ENCODE data around the gene IL1RAPL1.

The IL1RAPL1 gene

DNA sequence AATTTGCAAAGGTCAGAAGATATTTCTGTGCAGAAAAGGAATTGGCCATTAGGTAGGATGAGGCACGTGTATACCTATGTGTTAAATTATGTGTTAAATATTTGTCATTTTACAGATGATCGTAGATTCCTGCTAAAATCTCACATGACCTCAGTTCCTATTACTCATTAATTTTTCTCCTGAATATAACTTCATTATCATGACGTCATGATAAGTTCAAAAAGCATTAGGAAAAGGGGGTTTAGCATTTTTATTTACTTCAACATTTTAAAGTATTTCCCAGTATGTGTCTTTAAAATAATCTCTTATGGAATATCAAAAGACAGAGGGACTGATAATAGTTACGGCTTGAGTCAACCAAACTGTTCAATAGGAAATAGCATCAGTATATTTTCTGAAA is 372.8 kb downstream of the IL1RAPL1 start:
- DNase-seq (ENCODE audit: low read depth in 2 of 2, low spot score in 1 of 2), result no peak

DNA sequence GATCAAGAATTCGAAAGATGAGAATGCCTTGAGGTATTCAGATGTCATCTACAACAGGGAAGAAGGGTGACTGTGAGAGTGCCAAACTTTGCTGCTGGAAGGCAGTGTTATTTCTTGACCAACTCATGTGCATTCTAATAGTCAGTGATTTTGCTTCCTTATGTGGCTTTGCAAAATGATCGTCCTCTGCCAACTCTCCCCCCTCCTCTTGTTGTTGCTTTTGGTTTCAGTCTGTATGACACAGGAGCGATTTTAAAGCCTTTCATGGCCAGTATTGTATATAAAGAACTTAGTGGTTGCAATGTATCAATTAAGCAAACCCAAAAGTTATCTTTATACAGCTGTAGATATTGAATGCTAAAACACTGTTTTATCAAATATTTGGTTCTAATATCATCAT is 379.1 kb downstream of the IL1RAPL1 start:
- DNase-seq (ENCODE audit: low read depth in 2 of 2, low spot score in 1 of 2), result no peak

DNA sequence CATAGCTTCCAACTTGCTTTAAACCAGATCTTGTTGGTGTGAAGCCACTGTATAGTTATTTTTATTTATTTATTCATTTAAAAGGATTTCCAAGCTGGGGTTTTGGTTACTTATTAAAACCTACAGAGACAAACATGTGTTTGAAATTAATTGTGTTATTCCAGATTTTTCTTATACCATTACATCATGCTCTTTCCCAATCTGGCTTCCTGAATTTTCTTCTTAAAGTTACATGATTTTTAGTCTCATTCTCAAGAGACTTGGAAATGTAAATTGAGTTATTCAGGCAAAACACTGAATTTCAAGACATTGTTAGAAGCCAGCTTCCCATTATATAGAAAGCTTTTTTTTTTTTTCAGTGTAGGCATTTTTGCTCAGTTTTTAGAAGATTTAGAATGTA is 381.9 kb downstream of the IL1RAPL1 start:
- DNase-seq (ENCODE audit: low read depth in 2 of 2, low spot score in 1 of 2), result no peak

DNA sequence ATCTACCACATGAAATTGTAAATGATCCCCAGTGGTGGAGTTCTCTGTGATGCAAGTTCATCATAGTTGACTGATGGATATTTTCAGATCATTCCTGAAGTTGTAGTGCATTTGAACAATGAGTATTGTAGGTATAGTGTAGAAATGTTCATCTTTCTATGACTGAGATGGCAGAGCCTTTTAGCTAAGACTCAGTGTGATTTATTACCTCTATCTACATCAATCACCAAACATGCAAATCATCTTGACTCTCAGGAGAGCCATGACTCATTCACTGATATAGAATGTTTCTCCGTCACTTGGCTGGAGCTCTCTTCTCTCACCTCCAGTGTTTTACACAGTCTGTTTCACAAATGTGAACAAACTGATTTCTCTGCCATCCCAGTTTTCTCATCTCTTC is 392.6 kb downstream of the IL1RAPL1 start:
- no peak for DNase-seq (ENCODE audit: low read depth in 2 of 2, low spot score in 1 of 2)

DNA sequence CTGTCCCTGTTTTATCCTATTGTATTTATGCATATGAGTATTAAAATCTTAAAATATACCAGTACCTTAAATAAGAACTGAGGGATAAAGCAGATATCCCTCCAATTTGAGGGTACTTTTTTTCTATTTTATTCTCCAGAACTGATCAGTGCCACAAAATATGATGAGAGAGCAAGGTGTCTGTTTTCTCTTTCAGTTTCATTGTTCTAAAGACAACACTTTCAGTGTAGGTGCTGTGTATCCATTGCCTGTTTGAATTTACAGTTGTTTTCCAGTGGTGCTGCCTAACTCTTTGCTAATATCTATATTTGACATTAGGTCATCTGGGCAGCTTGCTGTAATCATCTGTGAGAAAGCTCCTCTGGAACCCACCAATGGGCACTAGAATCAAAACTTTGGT is 394.7 kb downstream of the IL1RAPL1 start:
- no peak for DNase-seq (ENCODE audit: low read depth in 2 of 2, low spot score in 1 of 2)

DNA sequence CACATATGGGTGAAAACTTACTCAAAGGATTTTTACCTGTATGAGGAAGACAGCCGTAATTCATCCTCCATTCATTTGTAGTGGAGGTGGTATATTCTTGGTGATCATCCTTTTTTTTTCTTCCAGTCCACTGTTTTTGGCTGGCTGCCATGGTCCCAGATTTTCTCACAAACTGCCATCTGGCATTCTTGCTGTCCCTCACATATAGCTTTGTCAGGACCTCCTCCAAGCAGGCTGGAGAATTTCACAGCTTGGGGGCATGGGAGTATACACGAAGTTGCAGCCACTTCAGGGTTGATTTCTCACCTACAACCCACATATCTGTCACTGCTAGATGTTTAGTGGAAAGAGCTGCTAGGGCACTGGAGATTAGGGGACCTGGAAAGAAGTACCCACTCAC is 401.0 kb downstream of the IL1RAPL1 start:
- no peak for DNase-seq (ENCODE audit: low read depth in 2 of 2, low spot score in 1 of 2)

DNA sequence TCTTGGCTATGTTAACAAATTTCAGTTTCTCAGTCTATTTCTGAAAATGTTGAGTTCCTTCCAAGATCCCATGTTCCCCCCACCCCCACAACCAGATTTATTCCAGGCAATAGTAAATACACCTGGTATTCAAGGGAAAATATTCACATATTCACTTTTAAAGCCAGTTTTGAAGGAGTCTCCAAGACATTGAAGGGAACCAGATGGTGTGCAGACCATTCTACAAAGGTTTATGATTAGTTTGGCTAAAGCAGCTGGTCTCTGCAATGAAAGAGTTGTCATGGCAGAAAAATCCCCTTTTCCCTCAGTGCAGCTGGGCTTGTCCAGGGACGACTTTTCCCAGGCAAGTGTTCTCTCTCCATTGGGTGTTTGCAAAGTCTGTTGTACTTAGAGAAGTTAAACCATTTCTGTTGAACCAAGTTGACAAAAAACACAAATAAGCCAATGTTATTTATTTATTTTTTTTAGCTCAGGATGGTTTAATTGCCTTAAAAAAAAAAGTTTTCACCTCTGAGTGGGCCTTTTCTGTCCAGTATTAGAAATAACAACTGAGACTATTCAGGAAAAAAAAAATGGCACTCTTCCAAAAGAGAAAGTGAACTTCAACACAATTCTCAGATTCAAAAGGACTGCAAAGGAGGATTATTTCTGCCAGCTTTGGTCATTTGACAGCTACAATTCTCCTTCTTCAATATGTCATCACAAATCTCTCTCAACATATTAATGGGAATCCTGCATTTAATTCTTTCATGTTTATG is 410.6 kb downstream of the IL1RAPL1 start:
- DNase-seq (ENCODE audit: low read depth in 2 of 2, low spot score in 1 of 2), result no peak

DNA sequence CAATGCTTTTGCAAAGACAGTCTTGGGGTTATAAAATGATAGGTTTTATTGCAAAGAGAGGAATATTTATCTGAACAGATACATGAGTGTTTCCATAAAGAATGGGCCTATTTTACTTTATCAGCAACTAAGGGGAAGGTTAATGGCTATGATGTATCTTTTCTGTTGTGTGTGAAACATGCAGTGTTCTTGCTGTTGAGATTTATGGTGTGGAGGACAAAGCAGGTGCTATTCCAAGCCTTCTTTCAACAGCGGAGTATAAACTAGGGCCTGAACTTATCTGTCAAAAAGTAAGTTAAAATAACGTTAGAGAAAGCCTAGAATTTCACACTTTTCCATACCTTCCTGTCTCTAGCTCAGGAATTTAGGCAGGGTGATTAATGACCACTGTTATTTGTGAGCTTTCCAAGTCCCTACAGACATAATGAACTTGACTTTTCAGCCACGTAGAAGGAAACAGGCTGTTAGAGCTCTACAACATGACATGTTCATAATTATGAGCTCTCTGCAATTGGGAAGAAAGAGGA is 411.4 kb downstream of the IL1RAPL1 start:
- DNase-seq (ENCODE audit: low read depth in 2 of 2, low spot score in 1 of 2), result no peak

DNA sequence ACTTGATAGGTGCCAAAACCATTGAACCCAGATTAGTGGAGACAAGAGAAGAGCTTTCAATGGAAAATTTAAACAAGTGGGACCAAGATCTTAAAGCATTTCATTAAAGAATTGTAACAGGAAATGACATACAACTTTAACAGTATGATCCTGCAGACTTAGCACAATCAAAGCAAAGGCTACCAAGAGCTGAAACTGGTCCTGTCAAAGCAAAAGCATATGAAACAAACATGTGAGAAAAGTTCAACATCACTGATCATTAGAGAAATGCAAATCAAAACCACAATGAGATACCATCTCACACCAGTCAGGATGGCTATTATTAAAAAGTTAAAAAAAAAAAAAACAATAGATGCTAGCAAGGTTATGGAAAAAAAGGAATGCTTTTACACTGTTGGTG is 425.6 kb downstream of the IL1RAPL1 start:
- no peak for DNase-seq (ENCODE audit: low read depth in 2 of 2, low spot score in 1 of 2)

DNA sequence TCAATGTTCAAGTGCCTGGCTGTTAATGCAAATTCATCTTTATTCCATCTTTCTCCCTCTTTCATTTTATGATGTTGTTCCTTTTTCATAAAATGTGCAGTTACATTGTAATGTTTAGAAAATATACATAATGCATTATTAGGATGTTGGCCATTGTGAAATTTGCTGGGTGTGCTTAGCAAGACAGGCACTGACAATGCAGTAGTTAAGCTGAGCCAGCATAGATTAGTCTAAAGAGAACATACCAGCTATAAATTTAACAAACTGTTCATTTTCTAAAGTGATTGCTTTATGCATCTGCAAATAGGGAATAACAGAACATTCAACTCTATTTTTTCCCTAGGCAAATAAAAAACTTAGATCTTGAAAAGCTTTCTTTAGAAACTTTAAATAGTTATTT is 436.0 kb downstream of the IL1RAPL1 start:
- no peak for DNase-seq (ENCODE audit: low read depth in 2 of 2, low spot score in 1 of 2)

DNA sequence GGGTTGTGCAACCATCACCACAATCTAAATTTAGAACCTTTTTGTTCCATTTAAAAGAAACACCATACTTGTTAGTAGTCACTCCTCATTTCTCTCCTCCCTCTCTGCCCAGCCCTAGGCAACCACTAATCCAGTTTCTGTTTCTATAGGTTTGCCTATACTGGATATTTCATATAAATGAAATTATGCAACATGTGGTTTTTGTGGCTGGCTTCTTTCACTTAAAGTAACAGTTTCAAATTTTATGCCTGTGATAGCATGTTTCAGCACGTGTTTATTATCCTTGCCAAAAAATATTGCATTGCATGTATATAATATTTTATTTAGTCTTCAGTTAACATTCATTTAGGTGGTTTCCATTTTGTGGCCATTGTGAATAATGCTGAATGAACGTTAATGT is 437.6 kb downstream of the IL1RAPL1 start:
- DNase-seq (ENCODE audit: low read depth in 2 of 2, low spot score in 1 of 2), result no peak

DNA sequence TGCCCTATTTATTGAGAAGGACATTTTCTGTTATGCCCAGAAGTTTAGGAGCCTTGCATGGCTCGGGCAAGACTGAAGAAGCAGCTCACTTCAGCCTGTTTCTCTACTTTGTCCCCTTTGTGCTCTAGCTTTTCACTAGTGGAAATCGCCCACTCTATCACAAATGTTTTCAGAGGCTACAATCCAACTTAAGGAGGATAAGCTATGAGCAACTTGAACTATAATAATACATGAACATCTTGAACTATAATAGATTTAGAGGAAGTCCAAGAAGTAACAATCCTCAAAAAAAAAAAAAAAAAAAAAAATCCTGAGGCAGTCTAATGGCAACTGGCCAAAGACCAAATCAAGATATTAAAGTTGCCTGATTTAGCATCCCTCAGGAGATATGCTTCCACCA is 452.3 kb downstream of the IL1RAPL1 start:
- no peak for DNase-seq (ENCODE audit: low read depth in 2 of 2, low spot score in 1 of 2)

DNA sequence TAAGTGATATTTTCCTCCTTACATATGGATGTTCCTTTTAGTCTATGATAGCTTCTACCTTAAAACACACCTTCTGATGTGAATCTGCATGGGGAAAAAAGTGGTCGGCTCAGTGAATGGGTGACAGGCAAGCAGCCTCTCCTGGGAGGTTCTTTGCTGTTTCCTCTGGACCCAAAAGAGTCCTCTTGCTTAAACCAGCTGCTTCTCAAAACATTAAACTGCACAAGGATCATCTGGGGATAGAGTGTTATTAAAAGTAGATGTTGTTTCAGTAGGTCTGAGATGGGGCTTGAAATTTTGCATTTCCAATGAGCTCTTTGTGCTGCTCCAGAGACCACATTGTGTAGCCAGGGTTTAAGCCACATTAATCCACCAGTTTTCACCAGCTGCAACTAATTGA is 452.9 kb downstream of the IL1RAPL1 start:
- DNase-seq (ENCODE audit: low read depth in 2 of 2, low spot score in 1 of 2), result no peak

DNA sequence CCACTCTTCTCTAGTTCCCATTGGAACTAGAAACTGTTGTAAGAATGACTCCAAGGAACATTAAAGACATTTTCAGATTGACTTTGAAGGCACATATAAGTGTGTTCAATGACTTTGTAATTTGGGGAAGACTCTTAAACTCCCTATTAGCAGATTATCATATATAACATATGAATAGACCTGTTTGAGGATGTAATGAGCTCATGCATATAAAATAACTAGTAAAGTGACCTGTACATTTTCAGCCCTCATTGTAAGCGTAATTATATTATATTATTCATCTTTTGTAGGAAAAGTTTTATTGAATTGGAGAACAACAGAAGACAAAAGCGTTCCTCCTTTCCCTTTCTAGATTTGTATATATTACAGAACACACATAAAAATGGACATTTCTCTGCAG is 455.1 kb downstream of the IL1RAPL1 start:
- DNase-seq (ENCODE audit: low read depth in 2 of 2, low spot score in 1 of 2), result no peak

DNA sequence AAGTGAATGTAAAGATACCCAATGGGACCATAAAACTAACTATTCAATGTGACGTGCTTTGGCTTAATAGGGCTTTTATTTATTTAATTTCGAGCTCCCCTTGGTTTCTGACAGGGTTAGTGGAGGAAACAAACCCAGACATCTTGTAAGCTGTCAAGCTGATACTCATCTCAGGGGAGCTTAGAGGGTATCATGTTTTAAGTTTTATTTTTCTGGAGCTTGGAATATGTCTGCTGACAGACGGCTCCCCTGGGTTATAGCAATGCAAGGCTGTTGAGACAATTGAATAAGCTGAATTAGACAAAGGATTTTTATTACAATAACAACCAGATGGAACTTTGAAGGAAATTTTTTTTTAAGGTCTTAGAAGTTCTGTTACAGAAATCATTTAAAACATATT is 456.5 kb downstream of the IL1RAPL1 start:
- no peak for DNase-seq (ENCODE audit: low read depth in 2 of 2, low spot score in 1 of 2)

DNA sequence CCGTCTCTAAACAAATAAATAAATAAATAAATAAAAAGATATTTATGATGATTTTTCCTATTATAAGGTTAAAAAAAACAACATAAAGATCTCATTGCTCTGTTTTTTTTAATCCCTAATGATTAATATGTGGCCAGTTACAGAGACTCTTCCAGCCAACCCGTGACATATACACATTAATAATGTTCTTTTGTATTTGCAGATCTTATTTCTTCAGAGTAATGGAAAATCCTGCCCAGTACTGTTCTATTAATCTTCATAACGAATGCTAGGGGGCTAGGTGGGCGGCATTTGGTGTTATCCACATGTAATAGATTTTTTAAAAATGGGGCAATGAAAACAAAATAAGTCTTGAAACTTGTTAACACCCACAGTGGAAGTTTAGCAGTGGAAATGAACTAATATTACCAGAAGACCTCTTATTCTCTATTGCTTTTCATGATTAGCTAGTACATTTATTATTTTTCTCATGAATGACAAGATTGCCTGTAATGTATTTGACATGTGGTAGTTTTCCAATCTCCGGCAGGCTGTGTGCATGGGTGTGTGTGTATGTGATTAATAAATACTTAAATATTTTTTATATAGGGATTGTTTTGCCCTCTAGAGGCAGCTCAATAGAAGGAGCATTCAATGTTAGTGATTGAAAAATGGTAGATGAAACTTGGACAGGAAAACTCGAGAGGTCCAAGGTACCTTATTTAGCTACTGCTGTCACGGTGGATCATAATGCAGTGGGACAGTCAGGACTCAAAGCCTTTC is 457.4 kb downstream of the IL1RAPL1 start:
- no peak for DNase-seq (ENCODE audit: low read depth in 2 of 2, low spot score in 1 of 2)

DNA sequence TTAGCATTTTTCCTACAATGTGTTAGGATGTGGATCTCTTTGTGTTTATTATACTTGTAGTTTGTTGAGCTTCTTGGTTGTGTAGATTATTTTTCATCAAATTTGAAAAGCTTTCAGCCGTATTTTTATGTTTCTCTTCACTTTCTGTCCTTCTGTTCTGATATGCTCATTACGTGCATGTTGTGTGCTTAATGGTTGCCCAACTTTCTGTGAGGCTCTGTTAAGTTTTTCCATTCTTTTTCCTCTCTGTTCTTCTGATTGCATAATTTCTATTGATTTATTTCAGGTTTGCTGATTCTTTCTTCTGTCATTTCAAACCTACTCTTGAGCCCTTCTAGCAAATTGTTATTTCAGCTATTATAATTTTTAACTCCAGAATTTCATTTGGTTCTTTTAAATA is 478.2 kb downstream of the IL1RAPL1 start:
- no peak for DNase-seq (ENCODE audit: low read depth in 2 of 2, low spot score in 1 of 2)

DNA sequence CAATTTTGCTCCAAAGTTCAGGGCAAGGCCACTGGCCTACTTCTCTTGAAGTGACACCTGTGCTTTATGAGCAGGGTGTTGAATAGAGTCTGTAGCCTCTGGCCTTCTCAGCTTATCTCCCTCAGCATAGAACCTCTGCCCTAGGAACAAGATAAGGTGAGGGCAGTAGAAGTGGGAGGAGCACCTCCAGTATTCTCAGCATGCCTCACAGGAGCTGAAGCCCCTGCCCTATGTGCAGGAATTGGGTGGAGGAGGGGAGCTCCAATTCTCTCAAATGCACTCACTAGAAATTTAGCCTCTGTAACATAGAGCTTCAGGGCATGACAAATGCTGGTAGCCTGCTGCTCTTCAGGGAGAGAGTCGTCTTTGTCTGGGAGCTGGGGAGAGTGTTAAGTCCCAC is 479.3 kb downstream of the IL1RAPL1 start:
- no peak for DNase-seq (ENCODE audit: low read depth in 2 of 2, low spot score in 1 of 2)

DNA sequence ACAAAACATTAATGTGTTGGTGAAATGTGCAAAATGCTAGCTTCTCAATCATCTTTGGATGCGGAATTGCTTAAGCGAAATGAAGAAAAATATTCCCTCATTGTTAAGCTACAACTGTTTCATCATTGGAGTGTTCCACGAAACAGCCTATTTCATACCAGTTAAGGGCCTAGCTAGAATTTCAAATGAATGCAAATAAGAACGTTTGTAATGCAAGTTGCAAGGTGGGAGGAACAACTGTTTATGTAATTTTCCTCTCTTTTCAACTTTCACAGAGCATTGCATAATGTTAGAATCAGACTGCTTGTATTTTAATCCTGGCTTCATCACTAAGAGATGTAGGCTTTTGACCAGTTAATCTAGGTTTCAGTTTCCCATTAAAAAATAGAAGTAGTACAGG is 480.1 kb downstream of the IL1RAPL1 start:
- DNase-seq (ENCODE audit: low read depth in 2 of 2, low spot score in 1 of 2), result no peak

DNA sequence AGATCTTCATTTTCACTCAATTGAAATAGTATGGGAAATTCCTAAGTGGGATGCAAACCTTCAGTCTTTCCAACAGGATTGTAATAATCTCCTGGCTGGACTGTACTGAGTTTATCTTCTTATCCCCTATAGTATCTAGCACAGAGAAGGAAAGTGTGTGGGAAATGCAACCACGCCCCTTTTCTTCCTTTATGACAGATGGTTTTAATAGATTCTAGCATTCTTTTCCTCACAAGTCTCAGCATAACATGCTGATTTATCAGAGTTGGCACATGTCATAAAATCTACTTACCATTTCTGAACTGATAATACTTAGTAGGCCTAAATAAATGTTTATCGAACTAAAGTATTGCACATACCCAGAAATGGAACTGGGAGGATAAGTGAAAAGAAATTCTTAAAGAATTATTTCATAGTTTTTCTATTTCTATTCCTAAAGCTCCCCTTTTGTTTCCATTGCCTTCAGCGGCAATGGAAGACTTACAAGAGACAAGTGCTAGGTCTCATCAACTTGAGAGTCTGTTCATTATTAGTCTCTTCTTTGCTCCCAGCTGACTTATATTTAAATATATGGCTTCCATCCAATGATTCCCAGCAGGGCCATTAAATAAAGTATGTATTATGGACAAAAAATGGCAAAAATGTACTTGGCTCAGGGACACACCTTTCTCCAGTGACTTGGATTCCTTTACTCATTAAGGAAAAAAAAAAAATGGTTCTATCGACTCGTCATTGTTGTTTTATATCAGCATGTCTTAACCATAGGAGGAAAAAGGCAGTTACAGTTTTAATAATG is 484.5 kb downstream of the IL1RAPL1 start:
- no peak for DNase-seq (ENCODE audit: low read depth in 2 of 2, low spot score in 1 of 2)

DNA sequence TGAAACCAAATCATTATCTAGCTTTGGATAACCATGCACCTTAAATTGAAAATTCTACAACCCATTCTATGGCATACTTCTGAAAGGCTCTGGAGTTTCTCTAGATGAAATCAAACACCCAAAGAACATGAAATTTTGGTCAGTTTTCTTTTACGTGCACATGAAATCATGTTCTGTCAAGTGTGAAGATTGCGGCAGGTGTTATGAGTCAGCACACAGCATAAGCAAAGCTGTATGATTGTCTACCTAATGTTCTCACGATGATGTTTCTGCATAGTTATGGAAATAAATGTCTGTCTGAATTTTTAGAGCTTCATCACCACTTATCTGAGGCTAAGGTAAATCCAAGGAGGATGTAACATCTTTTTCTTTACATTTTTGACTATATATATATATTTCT is 495.3 kb downstream of the IL1RAPL1 start:
- no peak for DNase-seq (ENCODE audit: low read depth in 2 of 2, low spot score in 1 of 2)

DNA sequence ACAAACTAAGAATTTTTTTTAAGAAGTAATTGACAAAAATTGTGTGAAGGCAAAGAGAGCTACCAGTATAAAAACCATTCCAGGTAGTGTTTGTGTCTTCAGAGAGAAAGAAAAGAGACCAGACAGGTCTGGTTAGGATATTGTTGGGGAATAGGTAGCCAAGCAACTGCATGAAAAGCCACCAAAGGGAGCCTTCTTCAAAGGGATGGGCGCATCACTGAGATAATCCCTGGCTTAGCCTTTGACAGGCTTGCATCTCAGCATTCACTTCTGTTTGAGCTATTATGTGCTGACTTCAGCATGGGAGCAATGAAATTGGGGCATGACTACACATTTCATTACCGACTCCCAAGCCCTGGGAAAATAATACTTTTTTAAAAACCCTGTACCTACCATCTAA is 496.6 kb downstream of the IL1RAPL1 start:
- DNase-seq (ENCODE audit: low read depth in 2 of 2, low spot score in 1 of 2), result no peak

Measured in stimulated activated CD8-positive, alpha-beta memory T cell treated with anti-CD3 and anti-CD28 coated beads, Interleukin-4, amount 100 ng/mL, for 1 hour (primary cell).